ENCODE data around the gene GEMIN5. TPM values are rescaled to one million over a fixed set of nuclear protein-coding genes. Genes with fewer than 3 reads are reported as not detected.

The GEMIN5 gene
- total RNA-seq, 1 experiment from 2014 or later = 35.8 TPM

DNA sequence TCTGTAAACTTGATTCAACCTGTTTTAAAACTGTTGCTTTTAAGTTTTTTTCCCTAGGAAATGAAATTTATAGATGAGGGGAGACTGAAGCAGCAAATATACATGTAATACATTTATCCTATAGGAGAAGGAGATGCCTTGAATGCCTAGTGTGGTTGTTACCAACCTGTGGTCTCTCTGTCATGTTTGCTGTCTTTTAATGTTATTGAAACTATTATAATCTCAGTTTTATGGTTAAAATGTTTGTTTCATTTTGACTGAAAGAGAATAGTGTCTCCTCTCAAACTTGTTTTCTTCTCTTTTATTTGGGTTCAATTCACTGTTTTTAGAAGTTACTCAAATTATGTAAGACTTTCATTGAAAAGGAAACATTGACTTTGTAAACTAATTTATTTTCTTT lies 18.7 kb upstream of the GEMIN5 start:
- Mint-ChIP-seq H3K27me3 (ENCODE audit: low read depth) (no peaks in the 10 kb centered on the region), H3K9me3 (no peaks in the 10 kb centered on the region), H3K36me3 (ENCODE audit: insufficient read depth in 1 of 3, low read depth in 3 of 3) (peaks cover 12 to 32% (median 25%) of the 10 kb centered on the region in 3 experiments), H3K27ac (no peak overlapping the region), H3K4me3 (no peak overlapping the region), H3K4me1 (no peaks in the 10 kb centered on the region)
- Histone ChIP-seq H3K9ac (ENCODE audit: extremely low read depth, insufficient read length, low read length) (no peak overlapping the region), H2BK12ac (ENCODE audit: insufficient read length, low read depth, low read length) (no peak overlapping the region), H3K79me1 (ENCODE audit: insufficient read depth, low read depth, low read length, poor library complexity, severe bottlenecking) (no peaks in the 10 kb centered on the region), H4K20me1 (ENCODE audit: control insufficient read depth, insufficient read depth, insufficient read length) (no peaks in the 10 kb centered on the region), H3K56ac (ENCODE audit: insufficient read length, low read depth, low read length) (no peak overlapping the region), H3K27ac (ENCODE audit: insufficient read length, low read depth, low read length) (no peak overlapping the region), H4K5ac (ENCODE audit: insufficient read length, low read depth, low read length) (no peak overlapping the region), H3K4me2 (ENCODE audit: insufficient read depth, insufficient read length, low read length) (no peak overlapping the region), H4K8ac (replicated peaks; ENCODE audit: insufficient read length, low read depth, low read length) (no peak overlapping the region), H2BK15ac (ENCODE audit: low read depth, low read length) (no peak overlapping the region), H3K4ac (ENCODE audit: low read depth, low read length) (no peak overlapping the region), H4K91ac (ENCODE audit: insufficient read length, low read depth, low read length) (no peak overlapping the region), H3K9me3 (ENCODE audit: control insufficient read depth, low read depth, low read length) (no peaks in the 10 kb centered on the region), H3K27me3 (ENCODE audit: insufficient read depth, low read length) (no peaks in the 10 kb centered on the region), H3K23me2 (ENCODE audit: insufficient read length, low read depth, low read length, poor library complexity, severe bottlenecking) (no peaks in the 10 kb centered on the region), H3K14ac (ENCODE audit: insufficient read depth, low read length) (no peak overlapping the region), H2BK5ac (ENCODE audit: insufficient read length, low read length) (no peak overlapping the region), H3K4me1 (ENCODE audit: insufficient read depth, low read length) (no peaks in the 10 kb centered on the region), H2AK5ac (ENCODE audit: insufficient read length, low read length) (no peak overlapping the region), H2BK20ac (ENCODE audit: low read depth, low read length, poor library complexity, severe bottlenecking) (no peak overlapping the region), H3K79me2 (ENCODE audit: insufficient read depth, low read length) (no peaks in the 10 kb centered on the region), H2AFZ (ENCODE audit: low read length) (no peak overlapping the region), H3K18ac (ENCODE audit: insufficient read length, low read depth, low read length) (no peak overlapping the region), H3K23ac (ENCODE audit: insufficient read length, low read depth, low read length) (no peak overlapping the region), H2BK120ac (ENCODE audit: low read depth, low read length, poor library complexity, severe bottlenecking) (no peak overlapping the region), H3T11ph (ENCODE audit: low read length) (no peak overlapping the region)
- DNase-seq = no peak
- TF ChIP-seq CTCF (conservative IDR thresholded peaks at IDR 0.05) = no peak
